Measurements from ENCODE around the gene SLC16A11. TPM values are rescaled to one million over a fixed set of nuclear protein-coding genes. Genes with fewer than 3 reads are reported as not detected.

Gene SLC16A11
- total RNA-seq, 4 donors from 2014 or later = 0.14 to 10.0 (median 0.85) TPM

DNA sequence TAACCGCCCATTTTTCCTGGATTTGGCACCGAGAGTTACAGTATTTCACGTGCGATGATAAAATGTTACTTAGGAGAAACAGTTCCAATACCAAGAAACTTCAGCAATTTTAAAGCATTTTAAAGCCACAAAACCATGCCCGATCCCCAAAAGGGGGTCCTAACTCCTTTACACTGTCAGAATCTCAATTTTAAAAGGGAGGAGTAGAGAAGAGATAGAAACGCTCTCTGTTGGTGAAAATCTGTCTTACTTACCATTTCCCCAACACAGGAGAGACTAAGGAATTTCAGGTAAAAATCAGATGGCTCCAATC lies 32.0 kb downstream of the SLC16A11 start:
- no peaks in the 10 kb centered on the region for H3K36me3 ChIP-seq
- H3K27me3 ChIP-seq = no peaks in the 10 kb centered on the region
- peaks cover 0 to 8% of the 10 kb centered on the region in 2 donors for H3K4me1 ChIP-seq
- TF ChIP-seq, protein P1, sequence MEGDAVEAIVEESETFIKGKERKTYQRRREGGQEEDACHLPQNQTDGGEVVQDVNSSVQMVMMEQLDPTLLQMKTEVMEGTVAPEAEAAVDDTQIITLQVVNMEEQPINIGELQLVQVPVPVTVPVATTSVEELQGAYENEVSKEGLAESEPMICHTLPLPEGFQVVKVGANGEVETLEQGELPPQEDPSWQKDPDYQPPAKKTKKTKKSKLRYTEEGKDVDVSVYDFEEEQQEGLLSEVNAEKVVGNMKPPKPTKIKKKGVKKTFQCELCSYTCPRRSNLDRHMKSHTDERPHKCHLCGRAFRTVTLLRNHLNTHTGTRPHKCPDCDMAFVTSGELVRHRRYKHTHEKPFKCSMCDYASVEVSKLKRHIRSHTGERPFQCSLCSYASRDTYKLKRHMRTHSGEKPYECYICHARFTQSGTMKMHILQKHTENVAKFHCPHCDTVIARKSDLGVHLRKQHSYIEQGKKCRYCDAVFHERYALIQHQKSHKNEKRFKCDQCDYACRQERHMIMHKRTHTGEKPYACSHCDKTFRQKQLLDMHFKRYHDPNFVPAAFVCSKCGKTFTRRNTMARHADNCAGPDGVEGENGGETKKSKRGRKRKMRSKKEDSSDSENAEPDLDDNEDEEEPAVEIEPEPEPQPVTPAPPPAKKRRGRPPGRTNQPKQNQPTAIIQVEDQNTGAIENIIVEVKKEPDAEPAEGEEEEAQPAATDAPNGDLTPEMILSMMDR (IDR thresholded peaks at IDR 0.05) = no peak
- TF ChIP-seq POLR2A (IDR thresholded peaks at IDR 0.05) = no peak
- no peaks in the 10 kb centered on the region for H3K9me3 ChIP-seq
- peak overlapping the region; percentile 81 to 87 for H3K4me3 ChIP-seq
- intact Hi-C loops (cut with DNase I; ENCODE audit: low total_unique reads) = no loop called here
- DNase-seq = no peak
- H3K27ac ChIP-seq = peak overlapping the region; percentile 94 to 96

DNA sequence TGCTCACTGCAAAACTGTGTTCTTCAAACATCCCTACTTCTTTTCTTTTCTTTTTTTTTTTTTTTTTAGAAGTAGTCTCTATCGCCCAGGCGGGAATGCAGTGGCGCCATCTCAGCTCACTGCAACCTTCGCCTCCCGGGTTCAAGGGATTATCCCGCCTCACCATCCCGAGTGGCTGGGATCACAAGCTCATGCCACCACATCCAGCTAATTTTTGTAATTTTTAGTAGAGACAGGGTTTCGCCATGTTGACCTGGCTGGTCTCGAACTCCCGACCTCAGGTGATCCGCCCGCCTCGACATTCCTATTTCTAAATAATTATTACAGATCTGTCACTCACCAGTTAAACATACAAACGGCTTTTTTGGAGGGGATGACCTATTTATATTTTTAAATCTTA lies 32.5 kb downstream of the SLC16A11 start:
- peaks cover 0 to 8% of the 10 kb centered on the region in 2 donors for H3K4me1 ChIP-seq
- intact Hi-C loops (cut with DNase I; ENCODE audit: low total_unique reads) = no loop called here
- peak overlapping the region in 1 of 2 donors; percentile 96 for H3K27ac ChIP-seq
- H3K27me3 ChIP-seq = no peaks in the 10 kb centered on the region
- H3K9me3 ChIP-seq = no peaks in the 10 kb centered on the region
- DNase-seq = no peak
- H3K36me3 ChIP-seq = no peaks in the 10 kb centered on the region
- TF ChIP-seq POLR2A (IDR thresholded peaks at IDR 0.05) = no peak
- TF ChIP-seq, protein P1 (IDR thresholded peaks at IDR 0.05) = no peak
- peak overlapping the region; percentile 81 to 87 for H3K4me3 ChIP-seq

DNA sequence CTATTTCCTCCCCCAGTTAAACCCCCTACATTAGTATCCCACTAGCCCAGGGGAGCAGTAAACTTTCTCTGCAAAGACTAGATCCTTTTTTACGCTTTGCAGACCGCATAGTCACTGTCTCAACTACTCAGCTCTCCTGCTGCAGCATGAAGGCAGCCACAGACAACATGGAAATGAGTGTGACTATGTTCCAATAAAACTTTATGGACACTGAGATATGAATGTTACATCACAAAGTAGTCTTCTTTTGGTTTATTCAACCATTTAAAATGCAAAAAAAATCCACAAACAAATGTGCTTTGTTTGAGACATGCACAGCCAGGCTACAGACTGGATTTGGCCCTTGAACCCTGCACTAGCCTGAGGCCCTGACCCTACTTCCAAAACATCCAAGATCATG lies 33.4 kb downstream of the SLC16A11 start:
- no peak overlapping the region for H3K27ac ChIP-seq
- peaks cover 0 to 8% of the 10 kb centered on the region in 2 donors for H3K4me1 ChIP-seq
- H3K27me3 ChIP-seq = no peaks in the 10 kb centered on the region
- intact Hi-C loops (cut with DNase I; ENCODE audit: low total_unique reads) = no loop called here
- H3K9me3 ChIP-seq = no peaks in the 10 kb centered on the region
- DNase-seq = no peak
- no peak overlapping the region for H3K4me3 ChIP-seq
- TF ChIP-seq, protein P1 (IDR thresholded peaks at IDR 0.05) = no peak
- TF ChIP-seq POLR2A (IDR thresholded peaks at IDR 0.05) = no peak
- H3K36me3 ChIP-seq = no peaks in the 10 kb centered on the region

- intact Hi-C loops (cut with DNase I; ENCODE audit: low total_unique reads) = loop anchor here (10.0 kb wide), 1 partner anchor 92 kb away; no protein-coding TSS in a partner anchor
- no peaks in the 10 kb centered on the region for H3K9me3 ChIP-seq
- no peak overlapping the region for H3K4me3 ChIP-seq
- TF ChIP-seq, protein P1 (IDR thresholded peaks at IDR 0.05) = no peak
- no peak for TF ChIP-seq POLR2A (IDR thresholded peaks at IDR 0.05)
- no peak overlapping the region for H3K27ac ChIP-seq
- no peak for DNase-seq
- no peaks in the 10 kb centered on the region for H3K27me3 ChIP-seq
- no peaks in the 10 kb centered on the region for H3K36me3 ChIP-seq
- H3K4me1 ChIP-seq = peaks cover 0 to 8% of the 10 kb centered on the region in 2 donors
Measured at GRCh38 chr17:7007143-7007542, 36.7 kb downstream of the SLC16A11 start.

GRCh38 chr17:7005716-7006115 lies 38.2 kb downstream of the SLC16A11 start:
- Histone ChIP-seq H3K27me3 (no peaks in the 10 kb centered on the region), H3K4me1 (peaks cover 0 to 3% of the 10 kb centered on the region in 2 donors), H3K9me3 (no peaks in the 10 kb centered on the region), H3K4me3 (no peak overlapping the region), H3K27ac (no peak overlapping the region), H3K36me3 (no peaks in the 10 kb centered on the region)
- intact Hi-C loops (cut with DNase I; ENCODE audit: low total_unique reads) = loop anchor here (10.0 kb wide), 1 partner anchor 91 kb away; no protein-coding TSS in a partner anchor
- TF ChIP-seq, protein P1 (IDR thresholded peaks at IDR 0.05) = no peak
- TF ChIP-seq POLR2A (IDR thresholded peaks at IDR 0.05) = no peak
- DNase-seq = no peak
